Dermis blood vessel endothelial cell (primary cell): ENCODE measurements around the gene PEX6. TPM values are rescaled to one million over a fixed set of nuclear protein-coding genes. Genes with fewer than 3 reads are reported as not detected.

ENCODE experiments used
- DNase-seq: peaks from one replicate; pipeline ENCODE4 v3.0.0; 2010
- total RNA-seq: library from RNA; depleted of rRNA; stranded (reverse); fragments of >200 nt; gene quantifications from 2 replicates; pipeline ENCODE4 v1.2.3, GENCODE V29; 2014

The PEX6 gene
- total RNA-seq, 1 donor from 2014 or later = 45.8 TPM

- DNase-seq = no peak
These were observed 45.8 kb downstream of the PEX6 start for GRCh38 chr6:42933205-42933604.

DNA sequence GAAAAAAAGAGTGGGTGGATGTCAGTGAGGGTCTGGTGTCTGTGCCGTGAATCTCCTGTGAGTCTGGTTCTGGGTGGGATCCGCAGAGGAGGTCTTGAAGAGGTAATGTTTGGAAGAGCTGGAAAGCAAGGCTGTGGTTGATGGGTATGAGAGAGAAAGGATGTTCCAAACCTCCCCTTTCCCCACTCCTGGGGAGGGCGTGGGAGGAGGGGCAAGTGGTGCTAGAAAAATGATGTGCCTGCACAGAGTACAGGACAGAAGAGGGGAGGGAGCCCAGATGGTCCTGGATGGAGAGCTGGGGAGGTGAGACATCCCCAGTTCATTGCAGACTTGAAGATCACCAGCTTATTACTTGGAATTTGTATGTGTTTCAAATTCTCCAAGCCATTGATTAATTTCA lies 46.6 kb downstream of the PEX6 start:
- no peak for DNase-seq

GRCh38 chr6:42929821-42930360 lies 49.1 kb downstream of the PEX6 start:
- peak; percentile 51 for DNase-seq

DNA sequence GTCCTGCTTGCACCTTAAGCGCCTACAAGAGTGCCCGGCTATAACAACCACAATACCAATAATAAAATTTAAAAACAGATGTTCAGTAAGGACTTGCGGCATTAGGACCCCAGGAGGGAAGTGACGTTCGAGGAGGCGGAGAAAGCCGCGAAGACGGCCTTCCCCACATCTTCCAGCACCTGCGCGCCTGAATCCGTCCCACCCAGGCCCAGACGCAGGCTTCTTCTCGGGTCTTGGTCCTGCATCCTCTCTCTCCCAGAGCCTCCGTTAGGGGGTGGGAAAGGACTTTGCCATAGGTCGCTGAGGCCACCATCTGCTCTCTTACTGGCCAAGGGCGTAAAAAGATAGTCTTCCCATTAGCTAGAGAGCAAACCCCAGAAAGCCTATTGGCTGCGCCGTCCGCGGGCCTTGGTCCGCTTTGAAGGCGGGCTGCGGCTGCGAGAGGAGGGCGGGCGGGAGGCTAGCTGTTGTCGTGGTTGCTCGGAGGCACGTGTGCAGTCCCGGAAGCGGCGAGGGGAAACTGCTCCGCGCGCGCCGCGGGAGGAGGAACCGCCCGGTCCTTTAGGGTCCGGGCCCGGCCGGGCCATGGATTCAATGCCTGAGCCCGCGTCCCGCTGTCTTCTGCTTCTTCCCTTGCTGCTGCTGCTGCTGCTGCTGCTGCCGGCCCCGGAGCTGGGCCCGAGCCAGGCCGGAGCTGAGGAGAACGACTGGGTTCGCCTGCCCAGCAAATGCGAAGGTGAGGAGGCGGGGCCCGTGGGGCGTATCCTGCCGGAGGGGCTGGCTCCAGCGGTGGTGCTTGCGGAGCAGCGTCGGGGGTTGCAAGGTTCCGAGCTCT lies 49.8 kb downstream of the PEX6 start, which contains the start of gene CNPY3:
CNPY3 (plus strand) TSS at position 495 of the 835 bp plus-strand sequence; CDS start at position 586, 91 bp downstream.
- peak; percentile 98 for DNase-seq

GRCh38 chr6:42925248-42925857 lies 53.6 kb downstream of the PEX6 start:
- DNase-seq = no peak

DNA sequence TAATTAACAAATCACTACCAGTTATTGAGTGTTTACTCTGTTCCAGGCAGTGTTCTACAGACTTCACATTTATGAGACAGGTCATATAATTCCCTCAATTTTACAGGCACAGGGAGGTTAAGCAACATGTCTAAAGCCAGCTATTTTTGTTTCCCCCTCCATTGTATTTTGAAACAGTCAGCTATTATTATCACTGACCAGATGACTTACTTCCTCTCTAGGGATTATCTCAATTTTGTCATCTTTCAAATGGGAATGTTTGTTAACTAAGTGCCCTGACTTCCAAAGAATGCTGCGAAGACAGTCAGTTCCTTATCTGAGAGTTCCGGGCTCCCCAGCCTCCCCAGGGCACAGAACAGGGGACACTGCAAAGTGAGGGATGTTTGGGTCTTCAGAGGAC lies 55.3 kb downstream of the PEX6 start:
- peak; percentile 35 for DNase-seq

- no peak for DNase-seq
These were observed 57.2 kb downstream of the PEX6 start for GRCh38 chr6:42921801-42922200.

GRCh38 chr6:42916288-42916687 lies 62.7 kb downstream of the PEX6 start:
- no peak for DNase-seq

DNA sequence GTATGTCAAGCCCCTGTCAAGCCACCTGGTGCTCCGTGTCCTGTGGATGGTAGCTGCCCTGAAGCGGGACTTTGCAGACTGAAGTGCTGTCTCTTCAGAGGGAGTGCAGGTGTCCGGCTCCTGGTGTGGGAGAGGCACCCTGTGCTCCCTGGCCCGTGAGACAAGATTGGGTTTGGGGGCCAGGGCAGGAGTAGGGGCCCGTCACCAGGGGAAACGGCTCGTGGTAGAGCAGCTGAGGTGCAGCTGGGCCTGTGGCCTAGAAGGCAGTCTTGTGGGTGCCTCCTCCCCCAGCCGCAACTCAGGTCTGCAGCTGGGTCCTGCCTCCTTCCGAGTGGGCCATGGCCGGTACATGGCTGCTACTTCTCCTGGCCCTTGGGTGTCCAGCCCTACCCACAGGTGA lies 63.2 kb downstream of the PEX6 start, which contains the start of gene PTCRA:
PTCRA (plus strand) TSS at position 322 of the 400 bp plus-strand sequence; CDS start at position 339, 17 bp downstream.
- DNase-seq = no peak

DNA sequence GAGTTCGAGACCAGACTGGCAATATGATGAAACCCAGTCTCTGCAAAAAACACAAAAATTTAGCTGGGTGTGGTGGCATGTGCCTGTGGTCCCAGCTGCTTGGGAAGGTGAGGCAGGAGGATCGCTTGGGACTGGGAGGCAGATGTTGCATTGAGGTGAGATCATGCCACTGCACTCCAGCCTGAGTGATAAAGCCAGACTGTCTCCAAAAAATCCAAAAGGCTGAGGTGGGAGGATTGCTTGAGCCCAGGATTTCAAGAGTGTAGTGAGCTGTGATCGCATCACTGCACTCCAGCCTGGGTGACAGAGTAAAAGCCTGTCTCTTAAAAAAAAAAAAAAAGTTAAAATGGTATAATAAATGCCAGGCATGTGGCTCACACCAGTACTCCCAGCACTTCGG lies 64.4 kb downstream of the PEX6 start:
- DNase-seq = no peak

Other genes starting within 250 kb of the PEX6 start
- 41.9 and 53.4 TPM in 2 replicates for gene TBCC, start 233.1 kb downstream of the PEX6 start, total RNA-seq
- 4.9 and 6.8 TPM in 2 replicates for gene BICRAL, start 197.1 kb downstream of the PEX6 start, total RNA-seq
- 150 and 174 TPM in 2 replicates for gene RPL7L1, start 99.6 kb downstream of the PEX6 start, total RNA-seq
- gene PTCRA, start 63.1 kb downstream of the PEX6 start, total RNA-seq = not detected in 2 replicates
- gene CNPY3, start 49.7 kb downstream of the PEX6 start, total RNA-seq = 36.1 and 43.4 TPM in 2 replicates
- gene GNMT, start 18.4 kb downstream of the PEX6 start, total RNA-seq = 0.23 TPM in 1 of 2 replicates, not detected in the other
- gene PPP2R5D, start 5.4 kb upstream of the PEX6 start, total RNA-seq = 37.3 and 45.6 TPM in 2 replicates
- 33.6 and 52.9 TPM in 2 replicates for gene MEA1, start 34.8 kb upstream of the PEX6 start, total RNA-seq
- 134 and 173 TPM in 2 replicates for gene KLHDC3, start 35.1 kb upstream of the PEX6 start, total RNA-seq
- gene RRP36, start 42.4 kb upstream of the PEX6 start, total RNA-seq = 100 and 147 TPM in 2 replicates
- 38.9 and 39.5 TPM in 2 replicates for gene CUL7, start 74.7 kb upstream of the PEX6 start, total RNA-seq
- 18.5 and 19.4 TPM in 2 replicates for gene MRPL2, start 80.3 kb upstream of the PEX6 start, total RNA-seq
- gene KLC4, start 80.5 kb upstream of the PEX6 start, total RNA-seq = 17.3 and 19.9 TPM in 2 replicates
- 23.0 and 29.9 TPM in 2 replicates for gene PTK7, start 97.1 kb upstream of the PEX6 start, total RNA-seq
- gene SRF, start 192.1 kb upstream of the PEX6 start, total RNA-seq = 16.5 and 19.7 TPM in 2 replicates
- gene CUL9, start 203.0 kb upstream of the PEX6 start, total RNA-seq = 25.9 and 33.8 TPM in 2 replicates